Mucosa of descending colon (tissue), 3 donors: ENCODE data around the gene SKIL. TPM values are rescaled to one million over a fixed set of nuclear protein-coding genes. Genes with fewer than 3 reads are reported as not detected.

Source experiments
- ATAC-seq: fragments of 200-7000 bp; cut with Tn5 transposase; one replicate; pipeline ENCODE4 v1.9.1; 2020; ENCODE audit warnings: mild to moderate bottlenecking, moderate library complexity
- DNase-seq, 3 donors: peaks; one replicate each; pipeline ENCODE4 v3.0.0-alpha.2; 2020
- H3K36me3 ChIP-seq: fragments of 200-600 bp; one replicate; pipeline ENCODE4 v1.8.0; 2021; ENCODE audit warnings: low read depth, mild to moderate bottlenecking
- H3K4me1 ChIP-seq: fragments of 200-600 bp; one replicate; pipeline ENCODE4 v1.8.0; 2021; ENCODE audit warnings: low read depth, mild to moderate bottlenecking
- H3K4me3 ChIP-seq: fragments of 200-600 bp; one replicate; pipeline ENCODE4 v1.8.0; 2021; ENCODE audit warnings: mild to moderate bottlenecking
- H3K9me3 ChIP-seq: fragments of 200-600 bp; one replicate; pipeline ENCODE4 v1.8.0; 2021; ENCODE audit warnings: mild to moderate bottlenecking
- CTCF ChIP-seq: fragments of 200-600 bp; IDR thresholded peaks from one replicate; pipeline ENCODE4 v1.8.0; 2022; ENCODE audit warnings: antibody characterized with exemption, mild to moderate bottlenecking
- intact Hi-C, 2 donors: fragments of 100-400 bp; cut with DNase I in 1 of 2; cut with micrococcal nuclease in 1 of 2; formaldehyde crosslinking; loops; one replicate each; pipeline versions ENCODE4 v1.11.0 to v1.11.1; 2022; cut with DNase I, micrococcal nuclease
- total RNA-seq, 3 donors: library from RNA; stranded (reverse); fragmentation: NEBNext Ultra II Directional in 2 of 3; extraction: Animal tissue kit (Norgen Biotek cat#: 25700) in 2 of 3; gene quantifications; one replicate each; pipeline versions ENCODE4 v1.2.1 to v1.2.4, GENCODE V29; 2021 to 2023
- donor health status: DM: no; HTN: no; CAD: no; lungs with moderate emphysema.
- donor health status: DM: no; HTN: no; CAD: no.
- donor health status: DM: no; HTN: yes; CAD: no.

SKIL gene
- total RNA-seq, 3 donors from 2014 or later, result 41.9 to 51.3 (median 49.5) TPM

- Histone ChIP-seq H3K9me3 (no peaks in the 10 kb centered on the region), H3K4me3 (no peak overlapping the region), H3K4me1 (no peaks in the 10 kb centered on the region), H3K36me3 (no peaks in the 10 kb centered on the region)
- intact Hi-C loops, result loop anchor here in 1 of 2 donors (10.0 kb wide), 1 partner anchor 58 kb away; no protein-coding TSS in a partner anchor
- no peak for ATAC-seq
- no peak for TF ChIP-seq CTCF
- DNase-seq, result no peak
These were observed 14.8 kb downstream of the SKIL start for GRCh38 chr3:170372190-170372879.

- Histone ChIP-seq H3K4me1 (no peaks in the 10 kb centered on the region), H3K9me3 (no peaks in the 10 kb centered on the region), H3K4me3 (no peak overlapping the region), H3K36me3 (no peaks in the 10 kb centered on the region)
- intact Hi-C loops, result no loop called here
- DNase-seq, result no peak
- no peak for ATAC-seq
- no peak for TF ChIP-seq CTCF
These were observed 26.1 kb downstream of the SKIL start for GRCh38 chr3:170383567-170383966.

- ATAC-seq (no peak), DNase-seq (no peak)
- Histone ChIP-seq H3K9me3 (no peaks in the 10 kb centered on the region), H3K4me1 (no peaks in the 10 kb centered on the region), H3K36me3 (peaks cover 8% of the 10 kb centered on the region), H3K4me3 (no peak overlapping the region)
- intact Hi-C loops, result no loop called here
- TF ChIP-seq CTCF, result no peak
These were observed 29.0 kb downstream of the SKIL start for GRCh38 chr3:170386468-170386867.

GRCh38 chr3:170387950-170388349, 30.4 kb downstream of the SKIL start:
- ATAC-seq (no peak), DNase-seq (no peak)
- Histone ChIP-seq H3K4me3 (no peak overlapping the region), H3K4me1 (no peaks in the 10 kb centered on the region), H3K9me3 (no peaks in the 10 kb centered on the region), H3K36me3 (peaks cover 9% of the 10 kb centered on the region)
- TF ChIP-seq CTCF, result no peak
- intact Hi-C loops, result no loop called here

- H3K9me3 ChIP-seq, result no peaks in the 10 kb centered on the region
- ATAC-seq, result no peak
- H3K36me3 ChIP-seq, result peaks cover 9% of the 10 kb centered on the region
- no peaks in the 10 kb centered on the region for H3K4me1 ChIP-seq
- TF ChIP-seq CTCF, result no peak
- no peak overlapping the region for H3K4me3 ChIP-seq
- intact Hi-C loops, result no loop called here
- DNase-seq, result no peak
These were observed 33.6 kb downstream of the SKIL start for GRCh38 chr3:170391108-170391507.
